GM21526 (cell line): ENCODE data around the gene SPTBN1.

Experiments
- ATAC-seq: cut with Tn5 transposase; IDR thresholded peaks from one replicate; pipeline ENCODE4 v1.9.1; 2021; ENCODE audit warnings: moderate library complexity; ENCODE audit not compliant: unreplicated experiment, low FRiP score

Gene SPTBN1

GRCh38 chr2:54546518-54546917 is 90.4 kb downstream of the SPTBN1 start:
- ATAC-seq = no peak

- ATAC-seq = no peak
Measured at GRCh38 chr2:54546923-54547720, 91.0 kb downstream of the SPTBN1 start.

- ATAC-seq = no peak
Measured at GRCh38 chr2:54549430-54549829, 93.3 kb downstream of the SPTBN1 start.

GRCh38 chr2:54549917-54550518 is 93.9 kb downstream of the SPTBN1 start:
- no peak for ATAC-seq

GRCh38 chr2:54550547-54550946 is 94.4 kb downstream of the SPTBN1 start:
- no peak for ATAC-seq

GRCh38 chr2:54551123-54551756 is 95.1 kb downstream of the SPTBN1 start:
- ATAC-seq = peak; percentile 78

GRCh38 chr2:54553075-54553474 is 96.9 kb downstream of the SPTBN1 start:
- no peak for ATAC-seq

GRCh38 chr2:54553775-54554174 is 97.6 kb downstream of the SPTBN1 start:
- no peak for ATAC-seq

- no peak for ATAC-seq
Measured at GRCh38 chr2:54555318-54555837, 99.3 kb downstream of the SPTBN1 start.

- ATAC-seq = no peak
Measured at GRCh38 chr2:54556621-54557121, 100.5 kb downstream of the SPTBN1 start.

- ATAC-seq = no peak
Measured at GRCh38 chr2:54557211-54557600, 101.1 kb downstream of the SPTBN1 start.

GRCh38 chr2:54557601-54558187 is 101.6 kb downstream of the SPTBN1 start:
- peak; percentile 46 for ATAC-seq

- peak; percentile 40 for ATAC-seq
Measured at GRCh38 chr2:54558188-54559005, 102.3 kb downstream of the SPTBN1 start.

GRCh38 chr2:54559006-54559445 is 102.9 kb downstream of the SPTBN1 start:
- ATAC-seq = no peak

- no peak for ATAC-seq
Measured at GRCh38 chr2:54559593-54560145, 103.5 kb downstream of the SPTBN1 start.

GRCh38 chr2:54560146-54560881 is 104.2 kb downstream of the SPTBN1 start:
- peak; percentile 39 for ATAC-seq

- no peak for ATAC-seq
Measured at GRCh38 chr2:54561010-54561409, 104.9 kb downstream of the SPTBN1 start.

GRCh38 chr2:54564439-54564838 is 108.3 kb downstream of the SPTBN1 start:
- ATAC-seq = no peak

- no peak for ATAC-seq
Measured at GRCh38 chr2:54565551-54565950, 109.4 kb downstream of the SPTBN1 start.
